Esophagus muscularis mucosa (tissue), 4 donors: Measurements from ENCODE around the gene ARHGAP6.

Experiments
- CTCF ChIP-seq, 3 experiments: fragments of 200-600 bp in 2 of 3; fragments of 450-650 bp in 1 of 3; sonication (generic) in 2 of 3; IDR thresholded peaks; one replicate each; pipeline ENCODE4 v1.5.1; 2017 to 2019; ENCODE audit warnings: antibody characterized with exemption in 3 of 3, mild to moderate bottlenecking in 2 of 3, moderate library complexity in 1 of 3
- EP300 ChIP-seq: sonication (generic); formaldehyde crosslinking; IDR thresholded peaks from one replicate; pipeline ENCODE4 v1.6.1; 2017; ENCODE audit warnings: antibody characterized with exemption
- POLR2AphosphoS5 ChIP-seq, 2 donors: sonication (generic); formaldehyde crosslinking; IDR thresholded peaks; one replicate each; pipeline ENCODE4 v1.6.1; 2017; ENCODE audit warnings: antibody characterized with exemption in 2 of 2

GRCh38 chrX:11395859-11396258 lies 269.9 kb downstream of the ARHGAP6 start:
- TF ChIP-seq EP300 (no peak), CTCF (IDR thresholded peaks at IDR 0.05) (no peak), POLR2AphosphoS5 (IDR thresholded peaks at IDR 0.05) (no peak)
